PC-3 (cell line): ENCODE measurements around the gene PTPRD. TPM values are rescaled to one million over a fixed set of nuclear protein-coding genes. Genes with fewer than 3 reads are reported as not detected.

Experiments
- ATAC-seq: fragments of 200-7000 bp; cut with Tn5 transposase; 2 replicates; pipeline ENCODE4 v1.9.1; 2020; ENCODE audit warnings: mild to moderate bottlenecking, moderate library complexity
- BruUV-seq: library from RNA; stranded (reverse); fragments of 400-500 nt; replicated peaks from 2 replicates; lab custom pipeline; 2021; lab: Mats Ljungman, UMichigan
- CTCF ChIA-PET: fragments of 300-600 bp; sonication (Branson Sonifier 250); formaldehyde crosslinking; loops from one replicate; lab custom pipeline; 2022; ENCODE audit warnings: antibody characterized with exemption; lab: Charles Lee
- POLR2A ChIA-PET: fragments of 300-600 bp; sonication (Branson Sonifier 250); formaldehyde crosslinking; loops from one replicate; lab custom pipeline; 2022; ENCODE audit warnings: antibody characterized with exemption; ENCODE audit not compliant: unreplicated experiment; lab: Charles Lee
- DNase-seq: peaks from one replicate; pipeline ENCODE4 v3.0.0-alpha.2; 2015
- H2AFZ ChIP-seq: fragments of 300-600 bp; sonication (generic); 2 replicates; pipeline ENCODE4 v1.6.0; 2016; ENCODE audit warnings: antibody characterized with exemption, low read length
- H3F3A ChIP-seq: fragments of 300-600 bp; sonication (generic); one replicate; pipeline ENCODE4 v1.6.0; 2017; ENCODE audit warnings: antibody characterized with exemption, low read length, control low read depth, mild to moderate bottlenecking; ENCODE audit not compliant: unreplicated experiment
- H3K27ac ChIP-seq: fragments of 300-600 bp; sonication (generic); 2 replicates; pipeline ENCODE4 v1.5.1; 2016; ENCODE audit warnings: mild to moderate bottlenecking, low read length
- H3K27me3 ChIP-seq: fragments of 300-600 bp; sonication (generic); 2 replicates; pipeline ENCODE4 v1.6.1; 2016; ENCODE audit warnings: low read length, mixed read lengths
- H3K36me3 ChIP-seq: fragments of 300-600 bp; sonication (generic); 2 replicates; pipeline ENCODE4 v1.6.1; 2016; ENCODE audit warnings: low read depth, mixed run types, low read length, mixed read lengths
- H3K4me1 ChIP-seq: fragments of 300-600 bp; sonication (generic); 2 replicates; pipeline ENCODE4 v1.5.1; 2016; ENCODE audit warnings: low read length; ENCODE audit not compliant: insufficient read depth
- H3K4me2 ChIP-seq: fragments of 300-600 bp; sonication (generic); 2 replicates; pipeline ENCODE4 v1.6.0; 2016; ENCODE audit warnings: low read length
- H3K4me3 ChIP-seq: fragments of 300-600 bp; sonication (generic); 2 replicates; pipeline ENCODE4 v1.5.1; 2016; ENCODE audit warnings: mild to moderate bottlenecking, low read length, mixed read lengths
- H3K79me2 ChIP-seq: fragments of 300-600 bp; sonication (generic); 2 replicates; pipeline ENCODE4 v1.6.1; 2017; ENCODE audit warnings: low read length, mixed read lengths
- H3K9ac ChIP-seq: fragments of 300-600 bp; sonication (generic); 2 replicates; pipeline ENCODE4 v1.6.0; 2016; ENCODE audit warnings: mild to moderate bottlenecking, low read length
- H3K9me2 ChIP-seq: fragments of 300-600 bp; sonication (generic); replicated peaks from 2 replicates; pipeline ENCODE4 v1.6.1; 2016; ENCODE audit warnings: mixed run types, low read length, mixed read lengths
- H3K9me3 ChIP-seq: fragments of 300-600 bp; sonication (generic); 2 replicates; pipeline ENCODE4 v1.6.1; 2016; ENCODE audit warnings: low read length, mixed read lengths
- H4K20me1 ChIP-seq: fragments of 300-600 bp; sonication (generic); 2 replicates; pipeline ENCODE4 v1.6.1; 2016; ENCODE audit warnings: low read length, mixed read lengths
- CTCF ChIP-seq: fragments of 300-600 bp; sonication (generic); conservative IDR thresholded peaks from 2 replicates; pipeline ENCODE4 v1.5.1; 2017; ENCODE audit warnings: antibody characterized with exemption, low read depth, mild to moderate bottlenecking, low read length
- EZH2 ChIP-seq: fragments of 300-600 bp; sonication (generic); IDR thresholded peaks from one replicate; pipeline ENCODE4 v1.6.1; 2017; ENCODE audit warnings: antibody characterized with exemption, mild to moderate bottlenecking, low read length; ENCODE audit not compliant: unreplicated experiment
- EZH2phosphoT487 ChIP-seq: fragments of 300-600 bp; sonication (generic); IDR thresholded peaks from 2 replicates; pipeline ENCODE4 v1.6.1; 2018; ENCODE audit warnings: mild to moderate bottlenecking, antibody characterized with exemption, low read length, borderline replicate concordance
- intact Hi-C: fragments of 100-400 bp; cut with micrococcal nuclease; formaldehyde crosslinking; loops from 2 replicates; pipeline ENCODE4 v1.9.0; 2023
- total RNA-seq: library from RNA; depleted of rRNA; stranded (reverse); fragments of >200 nt; gene quantifications from 2 replicates; pipeline ENCODE4 v1.2.3, GENCODE V29; 2014

PTPRD gene
- total RNA-seq, 1 experiment from 2014 or later: not detected

- no TSS peak for BruUV-seq
- no peaks in the 10 kb centered on the region for H4K20me1 ChIP-seq
- ChIA-PET POLR2A (no interaction called here), CTCF (no interaction called here)
- no peak overlapping the region for H3K4me2 ChIP-seq
- no peak for ATAC-seq
- no peaks in the 10 kb centered on the region for H3K9me3 ChIP-seq
- TF ChIP-seq EZH2: no peak
- no peak for TF ChIP-seq CTCF
- TF ChIP-seq EZH2phosphoT487: no peak
- H2AFZ ChIP-seq: no peak overlapping the region
- H3K27me3 ChIP-seq: no peaks in the 10 kb centered on the region
- H3K36me3 ChIP-seq: no peaks in the 10 kb centered on the region
- H3K9me2 ChIP-seq: no peaks in the 10 kb centered on the region
- DNase-seq: no peak
- intact Hi-C loops: no loop called here
- no peaks in the 10 kb centered on the region for H3K79me2 ChIP-seq
- no peaks in the 10 kb centered on the region for H3K4me1 ChIP-seq
- H3F3A ChIP-seq: no peaks in the 10 kb centered on the region
- no peak overlapping the region for H3K9ac ChIP-seq
- no peak overlapping the region for H3K4me3 ChIP-seq
- no peak overlapping the region for H3K27ac ChIP-seq
Observed at GRCh38 chr9:8869812-8870211, 1743.0 kb downstream of the PTPRD start.

- no peak overlapping the region for H3K4me2 ChIP-seq
- no peak overlapping the region for H3K9ac ChIP-seq
- H4K20me1 ChIP-seq: no peaks in the 10 kb centered on the region
- H3K4me3 ChIP-seq: no peak overlapping the region
- no TSS peak for BruUV-seq
- H3K27ac ChIP-seq: no peak overlapping the region
- TF ChIP-seq EZH2phosphoT487 (no peak), EZH2 (no peak), CTCF (no peak)
- CTCF ChIA-PET: no interaction called here
- H3K27me3 ChIP-seq: no peaks in the 10 kb centered on the region
- H2AFZ ChIP-seq: no peak overlapping the region
- no peaks in the 10 kb centered on the region for H3K36me3 ChIP-seq
- no peak for DNase-seq
- no peaks in the 10 kb centered on the region for H3K79me2 ChIP-seq
- no peaks in the 10 kb centered on the region for H3F3A ChIP-seq
- H3K4me1 ChIP-seq: no peaks in the 10 kb centered on the region
- no peaks in the 10 kb centered on the region for H3K9me3 ChIP-seq
- ATAC-seq: no peak
- intact Hi-C loops: no loop called here
- H3K9me2 ChIP-seq: no peaks in the 10 kb centered on the region
- POLR2A ChIA-PET: no interaction called here
Observed at GRCh38 chr9:8868632-8869031, 1744.2 kb downstream of the PTPRD start.

- Histone ChIP-seq H3K9me3 (no peaks in the 10 kb centered on the region), H3F3A (no peaks in the 10 kb centered on the region), H3K4me3 (no peak overlapping the region), H2AFZ (no peak overlapping the region), H3K9ac (no peak overlapping the region), H3K4me2 (no peak overlapping the region), H3K27me3 (no peaks in the 10 kb centered on the region), H3K9me2 (no peaks in the 10 kb centered on the region), H3K79me2 (no peaks in the 10 kb centered on the region), H3K27ac (no peak overlapping the region), H4K20me1 (no peaks in the 10 kb centered on the region), H3K4me1 (no peaks in the 10 kb centered on the region), H3K36me3 (no peaks in the 10 kb centered on the region)
- ChIA-PET POLR2A (no interaction called here), CTCF (no interaction called here)
- no peak for ATAC-seq
- TF ChIP-seq CTCF: no peak
- no peak for TF ChIP-seq EZH2
- no peak for TF ChIP-seq EZH2phosphoT487
- no TSS peak for BruUV-seq
- DNase-seq: no peak
- intact Hi-C loops: no loop called here
Observed at GRCh38 chr9:8867148-8867547, 1745.7 kb downstream of the PTPRD start.
